GM12873 (cell line): ENCODE data around the gene PEPD.

ENCODE experiments used
- TF ChIP-seq, protein P1 (sequence below): IDR thresholded peaks from 2 replicates; pipeline ENCODE4 v1.5.1; 2012; ENCODE audit warnings: low read depth, mild to moderate bottlenecking, moderate library complexity, low read length, control low read depth; ENCODE audit not compliant: insufficient read depth; ENCODE audit errors: missing control alignments

Gene PEPD

DNA sequence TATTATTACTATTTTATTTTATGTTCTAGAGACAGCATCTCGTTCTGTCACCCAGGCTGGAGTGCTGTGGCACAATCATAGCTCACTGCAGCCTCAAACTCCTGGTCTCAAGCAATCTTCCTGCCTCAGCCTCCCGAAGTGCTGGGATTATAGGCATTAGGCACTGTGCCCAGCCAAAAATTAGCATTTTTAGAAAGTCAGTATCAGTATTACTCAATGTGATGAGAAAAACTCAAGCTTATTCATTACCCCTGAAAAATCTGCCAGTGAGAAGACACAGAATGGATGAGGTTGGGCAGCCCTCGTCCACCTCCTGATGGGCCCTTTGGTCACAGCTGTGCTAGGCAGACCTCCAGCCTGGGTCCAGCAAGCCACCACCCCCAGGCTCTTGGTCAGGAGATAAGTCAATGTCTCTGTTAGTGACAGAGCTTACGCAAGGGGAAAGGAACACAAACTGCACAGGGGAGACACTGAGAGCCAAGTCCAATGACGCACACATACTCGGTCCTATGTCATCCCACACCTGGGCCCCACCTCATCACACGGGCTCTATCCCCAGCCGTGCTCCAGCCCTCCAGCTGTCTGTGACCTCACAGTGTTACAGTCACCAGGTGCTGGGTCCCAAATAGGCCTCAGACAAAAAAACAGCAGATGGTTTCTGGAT lies 19.8 kb downstream of the PEPD start:
- TF ChIP-seq, protein P1, sequence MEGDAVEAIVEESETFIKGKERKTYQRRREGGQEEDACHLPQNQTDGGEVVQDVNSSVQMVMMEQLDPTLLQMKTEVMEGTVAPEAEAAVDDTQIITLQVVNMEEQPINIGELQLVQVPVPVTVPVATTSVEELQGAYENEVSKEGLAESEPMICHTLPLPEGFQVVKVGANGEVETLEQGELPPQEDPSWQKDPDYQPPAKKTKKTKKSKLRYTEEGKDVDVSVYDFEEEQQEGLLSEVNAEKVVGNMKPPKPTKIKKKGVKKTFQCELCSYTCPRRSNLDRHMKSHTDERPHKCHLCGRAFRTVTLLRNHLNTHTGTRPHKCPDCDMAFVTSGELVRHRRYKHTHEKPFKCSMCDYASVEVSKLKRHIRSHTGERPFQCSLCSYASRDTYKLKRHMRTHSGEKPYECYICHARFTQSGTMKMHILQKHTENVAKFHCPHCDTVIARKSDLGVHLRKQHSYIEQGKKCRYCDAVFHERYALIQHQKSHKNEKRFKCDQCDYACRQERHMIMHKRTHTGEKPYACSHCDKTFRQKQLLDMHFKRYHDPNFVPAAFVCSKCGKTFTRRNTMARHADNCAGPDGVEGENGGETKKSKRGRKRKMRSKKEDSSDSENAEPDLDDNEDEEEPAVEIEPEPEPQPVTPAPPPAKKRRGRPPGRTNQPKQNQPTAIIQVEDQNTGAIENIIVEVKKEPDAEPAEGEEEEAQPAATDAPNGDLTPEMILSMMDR, result no peak

DNA sequence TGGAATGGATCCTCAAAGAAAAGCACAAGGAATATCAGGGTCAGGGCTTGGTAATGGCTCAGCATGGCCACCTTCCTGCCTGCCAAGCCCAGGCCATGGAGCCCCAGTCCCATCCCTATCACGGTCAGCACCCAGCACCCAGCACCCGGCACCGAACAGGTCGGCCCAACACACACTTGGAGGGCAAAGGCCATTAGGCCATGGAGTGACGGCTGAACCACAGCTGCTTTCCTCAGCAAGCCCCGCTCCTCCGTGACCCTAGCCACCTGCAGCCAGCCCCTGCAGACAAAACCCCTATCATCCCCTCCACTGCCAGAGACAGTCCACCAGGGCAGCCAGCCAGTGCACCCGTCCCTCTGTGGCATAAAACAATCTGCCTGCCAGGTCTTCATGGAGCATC lies 20.6 kb downstream of the PEPD start:
- TF ChIP-seq, protein P1, result no peak

DNA sequence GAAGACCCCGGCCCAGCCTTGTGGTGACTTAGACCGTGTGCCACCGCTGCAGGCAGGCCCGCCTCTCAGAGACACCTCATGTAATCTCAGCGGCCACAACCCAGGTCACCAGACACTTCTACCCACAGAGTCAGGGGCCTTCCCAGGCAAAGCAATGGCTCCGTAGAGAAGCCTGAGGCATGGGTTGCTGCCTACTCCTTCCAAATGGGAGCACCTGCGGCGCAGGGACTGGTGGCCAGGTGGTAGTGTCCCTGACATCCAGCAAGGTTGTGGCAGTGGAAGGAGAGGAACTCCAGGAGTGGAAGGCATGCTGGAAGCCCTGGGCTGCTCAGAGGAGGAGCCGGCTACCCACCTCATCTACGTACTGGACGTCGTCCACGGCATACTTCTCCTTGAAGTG lies 21.0 kb downstream of the PEPD start:
- TF ChIP-seq, protein P1, result no peak

DNA sequence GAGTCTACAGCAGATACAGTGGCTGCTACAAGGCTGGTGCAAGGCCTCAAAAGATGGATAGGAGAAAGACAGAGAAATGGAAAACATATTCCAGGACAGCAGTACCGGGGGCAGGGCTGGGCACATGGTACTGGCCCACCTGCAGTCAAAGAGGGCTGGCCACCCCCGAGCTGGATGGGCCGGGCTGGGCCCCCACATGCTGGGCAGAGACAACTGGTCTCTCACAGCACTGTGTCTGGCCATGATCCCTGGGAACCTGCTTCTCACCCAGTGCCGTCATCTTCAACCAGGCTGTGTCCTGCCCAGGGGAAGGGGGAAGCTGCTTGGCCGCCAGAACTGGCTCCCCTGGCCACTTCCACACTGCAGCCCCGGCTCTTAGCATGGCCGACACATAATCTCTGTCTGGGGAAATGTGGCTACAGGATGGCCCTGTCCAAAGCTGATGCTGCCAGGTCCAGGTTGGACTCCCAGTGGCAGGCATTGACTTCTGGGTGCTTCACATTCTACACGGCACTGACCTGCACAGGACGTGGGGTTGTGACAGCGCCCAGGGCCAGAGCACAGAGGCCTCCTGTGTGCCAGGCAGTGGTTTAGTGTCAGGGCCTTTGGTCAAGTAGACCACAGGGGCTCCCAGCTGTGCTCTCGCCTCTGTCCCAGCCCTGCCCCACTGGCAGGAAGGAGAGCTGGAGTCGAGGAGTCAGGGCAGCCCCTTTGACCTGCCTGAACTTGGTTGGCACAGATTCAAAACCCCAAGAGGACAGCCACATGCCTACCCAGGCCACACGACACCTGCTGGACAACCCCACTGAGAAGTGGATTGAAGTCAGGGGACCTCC lies 21.7 kb downstream of the PEPD start:
- TF ChIP-seq, protein P1, result no peak

DNA sequence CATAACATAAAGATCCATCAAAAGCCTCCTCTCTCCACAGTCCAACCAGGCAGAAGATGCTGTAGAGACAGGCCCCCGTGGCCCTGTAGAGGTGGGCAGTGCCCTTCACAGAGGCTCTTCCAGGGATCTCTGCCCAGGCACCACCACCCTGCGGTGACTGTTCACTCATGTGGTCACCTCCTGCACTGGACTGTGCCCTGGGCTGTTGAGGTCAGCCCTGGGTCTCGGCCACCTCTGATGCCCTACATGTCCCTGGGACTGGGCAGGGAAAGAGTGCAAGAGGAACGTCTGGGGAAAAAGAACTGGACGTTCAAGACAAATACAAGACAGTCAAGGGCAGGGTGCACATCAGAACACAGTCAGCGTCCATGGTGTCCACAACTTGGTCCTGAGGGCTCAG lies 22.3 kb downstream of the PEPD start:
- TF ChIP-seq, protein P1, result no peak

DNA sequence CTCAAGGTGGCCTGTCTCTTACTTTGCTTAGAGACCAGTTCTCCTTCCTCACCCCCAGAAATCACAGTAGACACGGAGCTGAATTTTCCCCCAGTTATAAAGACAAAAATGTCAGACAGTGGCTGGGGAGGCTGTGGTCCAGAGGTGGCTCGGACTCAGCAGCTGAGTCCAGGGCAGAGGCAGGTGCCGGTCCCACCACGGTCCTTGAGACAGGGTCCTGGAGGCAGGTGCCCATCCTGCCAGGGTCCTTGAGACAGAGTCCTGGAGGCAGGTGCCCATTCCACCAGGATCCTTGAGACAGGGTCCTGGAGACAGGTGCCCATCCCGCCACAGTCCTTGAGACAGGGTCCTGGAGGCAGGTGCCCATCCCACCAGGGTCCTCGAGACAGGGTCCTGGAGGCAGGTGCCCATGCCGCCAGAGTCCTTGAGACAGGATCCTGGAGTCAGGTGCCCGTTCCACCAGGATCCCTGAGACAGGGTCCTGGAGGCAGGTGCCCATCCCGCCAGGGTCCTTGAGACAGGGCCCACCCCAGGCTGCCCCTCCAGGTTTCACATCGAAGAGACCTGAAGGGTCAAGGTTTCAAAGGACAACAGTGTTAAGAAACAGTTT lies 23.1 kb downstream of the PEPD start:
- TF ChIP-seq, protein P1, result no peak

DNA sequence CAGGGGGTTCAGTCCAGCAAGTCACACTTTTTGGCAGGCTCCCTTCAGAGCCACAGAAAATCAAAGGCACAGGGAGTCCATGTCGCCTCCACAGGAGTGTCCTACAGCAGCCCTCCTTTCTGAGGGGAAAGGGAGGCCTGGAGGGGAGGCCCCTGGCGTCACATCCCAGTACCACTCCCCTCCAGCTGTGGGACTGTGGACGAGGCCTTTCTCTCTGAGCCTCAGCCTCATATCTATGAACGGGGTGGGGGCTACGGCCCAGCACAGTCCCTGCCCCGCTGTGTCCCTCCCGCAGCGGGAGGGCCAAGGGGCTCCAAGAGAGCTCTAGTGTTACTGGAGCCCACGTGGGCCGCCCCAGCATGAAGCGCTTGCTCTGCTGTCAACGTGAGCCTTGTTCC lies 23.8 kb downstream of the PEPD start:
- TF ChIP-seq, protein P1, result no peak
